Skeletal muscle satellite cell (primary cell): ENCODE data around the gene RASA1. TPM values are rescaled to one million over a fixed set of nuclear protein-coding genes. Genes with fewer than 3 reads are reported as not detected.
A peak's percentile ranks its signal among the peaks of the same experiment; 100 is the strongest.

ENCODE experiments used
- H3K27me3 ChIP-seq: 2 replicates; pipeline ENCODE4 v1.7.0; 2013; ENCODE audit warnings: low read length; ENCODE audit not compliant: control insufficient read depth, insufficient read depth
- H3K36me3 ChIP-seq: 2 replicates; pipeline ENCODE4 v1.7.0; 2013; ENCODE audit warnings: mild to moderate bottlenecking, control low read depth, low read length; ENCODE audit not compliant: insufficient read depth
- H3K4me1 ChIP-seq: 2 replicates; pipeline ENCODE4 v1.7.0; 2013; ENCODE audit warnings: low read length; ENCODE audit not compliant: control insufficient read depth, insufficient read depth
- H3K4me2 ChIP-seq: 2 replicates; pipeline ENCODE4 v1.7.0; 2013; ENCODE audit warnings: mild to moderate bottlenecking, low read length
- H3K4me3 ChIP-seq: 2 replicates; pipeline ENCODE4 v1.7.0; 2013; ENCODE audit warnings: low read length
- H3K9ac ChIP-seq: 2 replicates; pipeline ENCODE4 v1.7.0; 2013; ENCODE audit warnings: mild to moderate bottlenecking, low read depth, low read length, moderate library complexity
- H3K9me3 ChIP-seq: replicated peaks from 2 replicates; pipeline ENCODE4 v1.7.0; 2013; ENCODE audit warnings: mild to moderate bottlenecking, control low read depth, low read length
- total RNA-seq: library from RNA; depleted of rRNA; stranded (reverse); fragments of >200 nt; gene quantifications from 2 replicates; pipeline ENCODE4 v1.2.3, GENCODE V29; 2012; rRNA removed

Gene RASA1
- total RNA-seq = 27.6 and 29.3 TPM in 2 replicates

GRCh38 chr5:87267574-87268125, at the start of gene RASA1:
Gene RASA1 (plus strand): TSS chr5:87267883. CDS start chr5:87268452, 569 bp downstream.
- peak within 1 kb of the TSS; percentile 96 for H3K9ac ChIP-seq
- H3K4me1 ChIP-seq = peaks cover 13% of the 10 kb centered on the region
- H3K9me3 ChIP-seq = no peaks in the 10 kb centered on the region
- no peaks in the 10 kb centered on the region for H3K36me3 ChIP-seq
- peak within 1 kb of the TSS; percentile 100 for H3K4me3 ChIP-seq
- H3K27me3 ChIP-seq = no peaks in the 10 kb centered on the region
- H3K4me2 ChIP-seq = peak within 1 kb of the TSS; percentile 84

GRCh38 chr5:87229780-87230179, 37.9 kb upstream of the RASA1 start:
- Histone ChIP-seq H3K9me3 (no peaks in the 10 kb centered on the region), H3K4me1 (no peaks in the 10 kb centered on the region), H3K4me3 (no peak overlapping the region), H3K4me2 (no peak overlapping the region), H3K27me3 (no peaks in the 10 kb centered on the region), H3K9ac (no peak overlapping the region), H3K36me3 (no peaks in the 10 kb centered on the region)

GRCh38 chr5:87231037-87231808, 36.5 kb upstream of the RASA1 start:
- H3K4me1 ChIP-seq = no peaks in the 10 kb centered on the region

GRCh38 chr5:87233143-87233542, 34.5 kb upstream of the RASA1 start:
- H3K4me1 ChIP-seq = no peaks in the 10 kb centered on the region
- H3K27me3 ChIP-seq = no peaks in the 10 kb centered on the region
- no peaks in the 10 kb centered on the region for H3K9me3 ChIP-seq
- H3K36me3 ChIP-seq = no peaks in the 10 kb centered on the region
- H3K4me2 ChIP-seq = no peak overlapping the region
- H3K9ac ChIP-seq = no peak overlapping the region
- no peak overlapping the region for H3K4me3 ChIP-seq

More at GRCh38 chr5:87231037-87231808, 36.5 kb upstream of the RASA1 start:
- Histone ChIP-seq H3K27me3 (no peaks in the 10 kb centered on the region), H3K9me3 (no peaks in the 10 kb centered on the region), H3K36me3 (no peaks in the 10 kb centered on the region), H3K4me2 (no peak overlapping the region), H3K9ac (no peak overlapping the region), H3K4me3 (no peak overlapping the region)

- Histone ChIP-seq H3K36me3 (no peaks in the 10 kb centered on the region), H3K27me3 (no peaks in the 10 kb centered on the region), H3K4me2 (no peak overlapping the region), H3K9ac (no peak overlapping the region), H3K4me3 (no peak overlapping the region), H3K4me1 (peaks cover 4% of the 10 kb centered on the region), H3K9me3 (no peaks in the 10 kb centered on the region)
Measured at GRCh38 chr5:87241555-87241954, 26.1 kb upstream of the RASA1 start.

- no peak overlapping the region for H3K9ac ChIP-seq
- no peak overlapping the region for H3K4me2 ChIP-seq
- H3K27me3 ChIP-seq = no peaks in the 10 kb centered on the region
- no peak overlapping the region for H3K4me3 ChIP-seq
- H3K36me3 ChIP-seq = no peaks in the 10 kb centered on the region
- no peaks in the 10 kb centered on the region for H3K9me3 ChIP-seq
- H3K4me1 ChIP-seq = peaks cover 4% of the 10 kb centered on the region
Measured at GRCh38 chr5:87242242-87242641, 25.4 kb upstream of the RASA1 start.

- Histone ChIP-seq H3K9me3 (no peaks in the 10 kb centered on the region), H3K4me1 (peaks cover 4% of the 10 kb centered on the region), H3K36me3 (no peaks in the 10 kb centered on the region), H3K9ac (no peak overlapping the region), H3K4me2 (no peak overlapping the region), H3K4me3 (no peak overlapping the region), H3K27me3 (no peaks in the 10 kb centered on the region)
Measured at GRCh38 chr5:87243161-87243844, 24.4 kb upstream of the RASA1 start.

- H3K9ac ChIP-seq = no peak overlapping the region
- H3K4me2 ChIP-seq = no peak overlapping the region
- H3K9me3 ChIP-seq = no peaks in the 10 kb centered on the region
- no peaks in the 10 kb centered on the region for H3K27me3 ChIP-seq
- peaks cover 4% of the 10 kb centered on the region for H3K4me1 ChIP-seq
- H3K4me3 ChIP-seq = no peak overlapping the region
- no peaks in the 10 kb centered on the region for H3K36me3 ChIP-seq
Measured at GRCh38 chr5:87245451-87245850, 22.2 kb upstream of the RASA1 start.

- Histone ChIP-seq H3K4me2 (no peak overlapping the region), H3K9ac (no peak overlapping the region)
Measured at GRCh38 chr5:87246061-87246460, 21.6 kb upstream of the RASA1 start.

GRCh38 chr5:87252283-87252605, 15.4 kb upstream of the RASA1 start:
- H3K9ac ChIP-seq = no peak overlapping the region
- H3K36me3 ChIP-seq = no peaks in the 10 kb centered on the region
- no peaks in the 10 kb centered on the region for H3K27me3 ChIP-seq
- no peak overlapping the region for H3K4me3 ChIP-seq
- no peaks in the 10 kb centered on the region for H3K9me3 ChIP-seq
- H3K4me1 ChIP-seq = no peaks in the 10 kb centered on the region
- no peak overlapping the region for H3K4me2 ChIP-seq

More at GRCh38 chr5:87246061-87246460, 21.6 kb upstream of the RASA1 start:
- Histone ChIP-seq H3K9me3 (no peaks in the 10 kb centered on the region), H3K36me3 (no peaks in the 10 kb centered on the region), H3K4me1 (peaks cover 4% of the 10 kb centered on the region), H3K27me3 (no peaks in the 10 kb centered on the region), H3K4me3 (no peak overlapping the region)

GRCh38 chr5:87254035-87254434, 13.6 kb upstream of the RASA1 start:
- no peaks in the 10 kb centered on the region for H3K36me3 ChIP-seq
- H3K9me3 ChIP-seq = no peaks in the 10 kb centered on the region
- H3K9ac ChIP-seq = no peak overlapping the region
- H3K4me2 ChIP-seq = no peak overlapping the region
- H3K4me3 ChIP-seq = no peak overlapping the region
- no peaks in the 10 kb centered on the region for H3K27me3 ChIP-seq
- no peaks in the 10 kb centered on the region for H3K4me1 ChIP-seq
